Caco-2 (cell line): ENCODE data around the gene MRE11. TPM values are rescaled to one million over a fixed set of nuclear protein-coding genes. Genes with fewer than 3 reads are reported as not detected.
"Not testable (repeated sequence)": the region's sequence is repeated elsewhere in the genome, so short reads cannot be mapped to it uniquely, and the experiment has no call there.

Experiments used
- BruUV-seq: library from RNA; stranded (reverse); fragments of 400-500 nt; replicated peaks from 2 replicates; lab custom pipeline; 2021; lab: Mats Ljungman, UMichigan
- CTCF ChIA-PET: fragments of 300-600 bp; sonication (Branson Sonifier 250); formaldehyde crosslinking; loops from one replicate; lab custom pipeline; 2022; ENCODE audit warnings: antibody characterized with exemption; lab: Charles Lee
- POLR2A ChIA-PET: fragments of 300-600 bp; sonication (Branson Sonifier 250); formaldehyde crosslinking; loops from one replicate; lab custom pipeline; 2022; ENCODE audit warnings: antibody characterized with exemption; lab: Charles Lee
- DNase-seq, 2 experiments: peaks; one replicate each; pipeline versions ENCODE4 v3.0.0 to v3.0.0-alpha.2; 2020 to 2022
- H3K27me3 ChIP-seq: replicated peaks from 2 replicates; pipeline ENCODE4 v1.6.0; 2011; ENCODE audit warnings: low read length; ENCODE audit not compliant: control insufficient read depth, insufficient read depth
- H3K36me3 ChIP-seq: 2 replicates; pipeline ENCODE4 v1.5.1; 2011; ENCODE audit warnings: low read length; ENCODE audit not compliant: control insufficient read depth, insufficient read depth
- H3K4me1 ChIP-seq: fragments of 250-450 bp; sonication (Bioruptor Pico); 2 replicates; pipeline ENCODE4 v1.5.1; 2020; ENCODE audit warnings: mild to moderate bottlenecking
- H3K4me3 ChIP-seq: 2 replicates; pipeline ENCODE4 v1.5.1; 2011; ENCODE audit warnings: low read depth, mild to moderate bottlenecking, control low read depth, low read length
- H3K9me3 ChIP-seq: fragments of 250-450 bp; sonication (Bioruptor Pico); 2 replicates; pipeline ENCODE4 v1.5.1; 2020; ENCODE audit warnings: mild to moderate bottlenecking, moderate library complexity
- H3K27ac Mint-ChIP-seq: one replicate; pipeline ENCODE4 v1.8.0; 2022; ENCODE audit warnings: mixed read lengths; ENCODE audit not compliant: unreplicated experiment
- H3K27me3 Mint-ChIP-seq: one replicate; pipeline ENCODE4 v1.8.0; 2022; ENCODE audit warnings: mixed read lengths; ENCODE audit not compliant: insufficient read depth, unreplicated experiment
- H3K36me3 Mint-ChIP-seq: one replicate; pipeline ENCODE4 v1.8.0; 2022; ENCODE audit warnings: mild to moderate bottlenecking, mixed read lengths; ENCODE audit not compliant: insufficient read depth, unreplicated experiment
- H3K4me1 Mint-ChIP-seq: one replicate; pipeline ENCODE4 v1.8.0; 2022; ENCODE audit warnings: low read depth, mixed read lengths; ENCODE audit not compliant: unreplicated experiment
- H3K4me3 Mint-ChIP-seq: one replicate; pipeline ENCODE4 v1.8.0; 2022; ENCODE audit warnings: mild to moderate bottlenecking, moderate library complexity, mixed read lengths; ENCODE audit not compliant: unreplicated experiment
- H3K9me3 Mint-ChIP-seq: one replicate; pipeline ENCODE4 v1.8.0; 2022; ENCODE audit warnings: mixed read lengths; ENCODE audit not compliant: unreplicated experiment
- CTCF ChIP-seq, 2 experiments: fragments of 200-600 bp in 1 of 2; IDR thresholded peaks; 1 replicate in 1 of 2; 2 replicates in 1 of 2; pipeline versions ENCODE4 v1.5.1 to v1.8.0; 2011 to 2022; ENCODE audit warnings: antibody characterized with exemption in 1 of 2, control low read depth in 1 of 2, inconsistent platforms in 1 of 2, low read depth in 1 of 2, low read length in 1 of 2, mild to moderate bottlenecking in 1 of 2, moderate library complexity in 1 of 2; ENCODE audit not compliant: insufficient read depth in 1 of 2, severe bottlenecking in 1 of 2, unreplicated experiment in 1 of 2
- intact Hi-C: fragments of 100-400 bp; cut with micrococcal nuclease; formaldehyde crosslinking; loops from one replicate; pipeline ENCODE4 v1.10.0; 2022; ENCODE audit not compliant: unreplicated experiment
- total RNA-seq: library from RNA; stranded (reverse); gene quantifications from 2 replicates; pipeline ENCODE4 v1.2.3, GENCODE V29; 2022

Gene MRE11
- total RNA-seq, 1 experiment from 2014 or later, result 80.0 TPM

- Histone ChIP-seq H3K4me3 (peak within 1 kb of the TSS; percentile 50), H3K27me3 (no peaks in the 10 kb centered on the region), H3K4me1 (no peaks in the 10 kb centered on the region), H3K36me3 (no peaks in the 10 kb centered on the region), H3K9me3 (no peaks in the 10 kb centered on the region)
- H3K36me3 Mint-ChIP-seq, result no peaks in the 10 kb centered on the region
- peak within 1 kb of the TSS; percentile 87 for H3K4me3 Mint-ChIP-seq
- POLR2A ChIA-PET, result no interaction called here
- peak within 1 kb of the TSS; percentile 27 for H3K27ac Mint-ChIP-seq
- intact Hi-C loops, result loop anchor here (10.0 kb wide), 1 partner anchor 383 kb away; no protein-coding TSS in a partner anchor
- no peaks in the 10 kb centered on the region for H3K9me3 Mint-ChIP-seq
- BruUV-seq, result no TSS peak
- no peak for TF ChIP-seq CTCF (IDR thresholded peaks at IDR 0.05; ENCODE audit: insufficient read depth in 1 of 2, low read depth in 1 of 2, low read length in 1 of 2, severe bottlenecking in 1 of 2, unreplicated experiment in 1 of 2)
- no peaks in the 10 kb centered on the region for H3K4me1 Mint-ChIP-seq
- H3K27me3 Mint-ChIP-seq, result peaks cover 10% of the 10 kb centered on the region
- CTCF ChIA-PET, result interaction anchor here (0.6 to 1.4 kb wide), 4 partner anchors 9 to 495 kb away, joined by 3 to 9 read pairs (median 3); no protein-coding TSS in a partner anchor
- DNase-seq, result peak; percentile 83 to 86
Measured at GRCh38 chr11:94511932-94512781, 18.5 kb upstream of the MRE11 start, which contains the start of gene C11orf97. TSS of gene C11orf97 (plus strand) at chr11:94512461. CDS start at chr11:94512529, 68 bp downstream.

GRCh38 chr11:94507485-94507884, 13.8 kb upstream of the MRE11 start:
- H3K27me3 ChIP-seq, result no peaks in the 10 kb centered on the region
- no TSS peak for BruUV-seq
- DNase-seq, result no peak
- H3K9me3 Mint-ChIP-seq, result no peaks in the 10 kb centered on the region
- intact Hi-C loops, result loop anchor here (10.0 kb wide), 1 partner anchor 183 kb away; no protein-coding TSS in a partner anchor
- no peaks in the 10 kb centered on the region for H3K36me3 Mint-ChIP-seq
- no peak overlapping the region for H3K27ac Mint-ChIP-seq
- H3K36me3 ChIP-seq, result no peaks in the 10 kb centered on the region
- no peak overlapping the region for H3K4me3 Mint-ChIP-seq
- H3K4me1 Mint-ChIP-seq, result no peaks in the 10 kb centered on the region
- H3K4me1 ChIP-seq, result no peaks in the 10 kb centered on the region
- H3K27me3 Mint-ChIP-seq, result peaks cover 5% of the 10 kb centered on the region
- CTCF ChIA-PET, result no interaction called here
- H3K9me3 ChIP-seq, result no peaks in the 10 kb centered on the region
- TF ChIP-seq CTCF (IDR thresholded peaks at IDR 0.05; ENCODE audit: insufficient read depth in 1 of 2, low read depth in 1 of 2, low read length in 1 of 2, severe bottlenecking in 1 of 2, unreplicated experiment in 1 of 2), result no peak
- POLR2A ChIA-PET, result no interaction called here
- H3K4me3 ChIP-seq, result no peak overlapping the region

- H3K4me1 Mint-ChIP-seq, DNase-seq, H3K9me3 ChIP-seq, H3K36me3 Mint-ChIP-seq, BruUV-seq, H3K36me3 ChIP-seq, H3K4me1 ChIP-seq, H3K27ac Mint-ChIP-seq, CTCF ChIA-PET, H3K27me3 ChIP-seq, H3K4me3 Mint-ChIP-seq, H3K27me3 Mint-ChIP-seq, H3K9me3 Mint-ChIP-seq, POLR2A ChIA-PET, H3K4me3 ChIP-seq: not testable (repeated sequence)
- intact Hi-C loops, result loop anchor here (10.0 kb wide), 1 partner anchor 182 kb away; no protein-coding TSS in a partner anchor
Measured at GRCh38 chr11:94506513-94506912, 12.9 kb upstream of the MRE11 start.
